OCI-LY7 (cell line): Measurements from ENCODE around the gene ZDHHC11B. TPM values are rescaled to one million over a fixed set of nuclear protein-coding genes. Genes with fewer than 3 reads are reported as not detected.
A peak's percentile ranks its signal among the peaks of the same experiment; 100 is the strongest.
"Not testable (repeated sequence)": the region's sequence is repeated elsewhere in the genome, so short reads cannot be mapped to it uniquely, and the experiment has no call there.

ENCODE experiments used
- BruUV-seq: library from RNA; stranded (reverse); fragments of 400-500 nt; replicated peaks from 2 replicates; lab custom pipeline; 2021; lab: Mats Ljungman, UMichigan
- CTCF ChIA-PET: fragments of 300-600 bp; sonication (Branson Sonifier 250); formaldehyde crosslinking; loops from one replicate; lab custom pipeline; 2022; ENCODE audit warnings: antibody characterized with exemption; ENCODE audit not compliant: unreplicated experiment; lab: Charles Lee
- POLR2A ChIA-PET: fragments of 300-600 bp; sonication (Branson Sonifier 250); formaldehyde crosslinking; loops from one replicate; lab custom pipeline; 2022; ENCODE audit warnings: antibody characterized with exemption; lab: Charles Lee
- DNase-seq: peaks from one replicate; pipeline ENCODE4 v3.0.0-alpha.2; 2015; ENCODE audit warnings: low spot score
- H2AFZ ChIP-seq: fragments of 200-600 bp; sonication (generic), shearing (Covaris generic); 2 replicates; pipeline ENCODE4 v1.6.1; 2014; ENCODE audit warnings: mild to moderate bottlenecking, antibody characterized with exemption, low read length, moderate library complexity
- H3K27ac ChIP-seq: fragments of 200-600 bp; sonication (generic); 2 replicates; pipeline ENCODE4 v1.5.1; 2014; ENCODE audit warnings: mixed run types, low read depth, mild to moderate bottlenecking, moderate library complexity, low read length, inconsistent platforms; ENCODE audit not compliant: poor library complexity, severe bottlenecking
- H3K36me3 ChIP-seq: fragments of 200-600 bp; sonication (generic); 2 replicates; pipeline ENCODE4 v1.6.1; 2014; ENCODE audit warnings: mild to moderate bottlenecking, antibody characterized with exemption, low read length, moderate library complexity, mixed read lengths; ENCODE audit not compliant: insufficient read depth
- H3K4me1 ChIP-seq: fragments of 200-600 bp; sonication (generic); 2 replicates; pipeline ENCODE4 v1.5.1; 2014; ENCODE audit warnings: mild to moderate bottlenecking, low read length; ENCODE audit not compliant: insufficient read depth, poor library complexity, severe bottlenecking
- H3K4me2 ChIP-seq: fragments of 200-600 bp; sonication (generic); 2 replicates; pipeline ENCODE4 v1.6.1; 2014; ENCODE audit warnings: mild to moderate bottlenecking, low read length
- H3K4me3 ChIP-seq: fragments of 200-600 bp; sonication (generic); 2 replicates; pipeline ENCODE4 v1.5.1; 2014; ENCODE audit warnings: mild to moderate bottlenecking, low read depth, low read length; ENCODE audit not compliant: poor library complexity, severe bottlenecking
- H3K79me2 ChIP-seq: fragments of 200-600 bp; sonication (generic); 2 replicates; pipeline ENCODE4 v1.6.1; 2016; ENCODE audit warnings: low read depth, mild to moderate bottlenecking, low read length, moderate library complexity, mixed read lengths; ENCODE audit not compliant: insufficient read depth
- H3K9me2 ChIP-seq: fragments of 200-600 bp; sonication (generic); 2 replicates; pipeline ENCODE4 v1.6.1; 2016; ENCODE audit warnings: mild to moderate bottlenecking, low read length, mixed read lengths; ENCODE audit not compliant: insufficient read depth
- H3K9me3 ChIP-seq: fragments of 200-600 bp; sonication (generic); 2 replicates; pipeline ENCODE4 v1.6.1; 2014; ENCODE audit warnings: mild to moderate bottlenecking, mixed run types, low read length, mixed read lengths
- H4K20me1 ChIP-seq: fragments of 200-600 bp; sonication (generic); 2 replicates; pipeline ENCODE4 v1.6.1; 2014; ENCODE audit warnings: mild to moderate bottlenecking, antibody characterized with exemption, low read length, moderate library complexity, mixed read lengths; ENCODE audit not compliant: insufficient read depth
- EZH2phosphoT487 ChIP-seq: fragments of 200-600 bp; sonication (generic); IDR thresholded peaks from 2 replicates; pipeline ENCODE4 v1.6.1; 2018; ENCODE audit warnings: low read depth, borderline replicate concordance, mild to moderate bottlenecking, mixed run types, antibody characterized with exemption, low read length, moderate library complexity, mixed read lengths
- intact Hi-C: fragments of 100-400 bp; cut with micrococcal nuclease; formaldehyde crosslinking; loops from one replicate; pipeline ENCODE4 v1.10.0; 2022; ENCODE audit not compliant: unreplicated experiment
- total RNA-seq, 2 experiments: library from RNA; depleted of rRNA in 1 of 2; stranded (reverse); fragments of >200 nt in 1 of 2; shearing (Covaris generic) in 1 of 2; gene quantifications; 2 replicates each; pipeline ENCODE4 v1.2.3, GENCODE V29; 2014 to 2022
- TF ChIP-seq, protein P1 (sequence below): fragments of 200-600 bp; sonication (generic); conservative IDR thresholded peaks from 2 replicates; pipeline ENCODE4 v1.5.1; 2014; ENCODE audit warnings: mild to moderate bottlenecking, antibody characterized with exemption, low read length, moderate library complexity, mixed read lengths

ZDHHC11B gene
- total RNA-seq, 2 experiments from 2014 or later: 0.29 TPM; not detected in 1

DNA sequence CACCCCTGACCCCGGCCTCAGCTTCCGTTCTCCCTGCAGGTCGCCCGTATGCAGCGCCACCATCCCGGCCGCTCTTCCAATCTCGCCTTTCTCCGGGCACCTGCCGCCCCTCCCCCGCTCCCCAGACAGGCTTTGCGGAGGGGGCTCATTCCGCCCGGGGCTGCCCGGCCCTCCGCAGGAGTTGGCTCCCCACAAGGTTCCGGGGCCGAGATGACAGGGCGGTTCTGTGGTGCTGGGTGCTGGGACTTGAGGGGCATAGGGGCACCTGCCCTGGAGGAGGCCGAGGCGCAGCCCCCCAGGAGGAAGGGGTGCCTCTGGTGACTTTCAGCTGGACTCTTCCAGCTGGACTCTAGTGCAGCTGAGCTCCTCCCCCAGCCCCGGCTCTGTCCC, 90.5 kb downstream of the ZDHHC11B start:
- H3K4me3 ChIP-seq, H3K36me3 ChIP-seq, H4K20me1 ChIP-seq, H2AFZ ChIP-seq, H3K79me2 ChIP-seq, H3K4me1 ChIP-seq, DNase-seq, H3K4me2 ChIP-seq, intact Hi-C loops, H3K9me3 ChIP-seq, H3K9me2 ChIP-seq, BruUV-seq, CTCF ChIA-PET, POLR2A ChIA-PET, H3K27ac ChIP-seq: not testable (repeated sequence)

DNA sequence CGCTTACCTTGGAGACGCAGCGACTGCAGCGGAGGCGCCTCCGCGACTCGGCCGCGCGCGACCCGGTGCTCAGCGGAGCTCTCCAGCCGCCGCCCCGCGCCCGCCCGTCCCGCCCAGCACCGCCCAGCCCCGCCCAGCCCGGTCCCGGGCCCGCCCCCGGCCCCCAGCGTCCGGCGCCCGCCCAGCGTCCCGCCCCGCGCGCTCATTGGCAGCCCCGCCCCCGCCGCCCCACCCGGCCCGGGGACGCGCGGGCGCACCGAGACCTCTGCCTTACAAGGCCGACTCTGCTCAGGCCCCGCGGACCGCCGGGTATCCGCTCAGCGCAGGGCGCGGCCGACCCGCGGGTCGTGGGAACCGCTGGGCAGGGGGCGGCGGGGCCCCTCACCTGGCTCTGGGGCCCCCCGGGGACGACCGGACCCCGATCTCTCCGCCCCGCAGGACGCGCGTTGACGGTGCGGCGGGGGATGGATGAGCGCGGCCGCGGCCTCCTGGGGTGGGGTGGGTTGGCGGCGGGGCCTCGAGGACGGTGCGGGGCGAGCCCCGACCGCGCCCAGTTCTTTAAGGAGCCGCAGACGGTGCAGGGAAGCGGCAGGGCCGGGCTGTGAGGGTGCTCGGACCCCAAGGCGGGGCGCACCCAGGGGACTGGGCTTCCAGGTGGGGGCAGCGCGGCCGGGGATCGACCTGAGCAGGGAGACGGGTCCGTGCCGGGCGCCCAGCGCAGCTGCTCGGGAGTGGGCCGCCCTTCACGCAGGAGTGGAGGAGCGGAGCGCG, 91.1 kb downstream of the ZDHHC11B start, which contains the start of gene TPPP:
TPPP (minus strand) TSS at position 82 of the 771 bp plus-strand sequence. CDS start 15,292 bp downstream, outside the sequence.
- H3K9me2 ChIP-seq, H3K4me3 ChIP-seq, H3K36me3 ChIP-seq, H3K79me2 ChIP-seq, H3K4me1 ChIP-seq, H2AFZ ChIP-seq, H3K9me3 ChIP-seq, H4K20me1 ChIP-seq, intact Hi-C loops, CTCF ChIA-PET, BruUV-seq, H3K27ac ChIP-seq, POLR2A ChIA-PET, DNase-seq: not testable (repeated sequence)
- peak within 1 kb of the TSS; percentile 26; the same call in 1 of the 2 replicates for H3K4me2 ChIP-seq

DNA sequence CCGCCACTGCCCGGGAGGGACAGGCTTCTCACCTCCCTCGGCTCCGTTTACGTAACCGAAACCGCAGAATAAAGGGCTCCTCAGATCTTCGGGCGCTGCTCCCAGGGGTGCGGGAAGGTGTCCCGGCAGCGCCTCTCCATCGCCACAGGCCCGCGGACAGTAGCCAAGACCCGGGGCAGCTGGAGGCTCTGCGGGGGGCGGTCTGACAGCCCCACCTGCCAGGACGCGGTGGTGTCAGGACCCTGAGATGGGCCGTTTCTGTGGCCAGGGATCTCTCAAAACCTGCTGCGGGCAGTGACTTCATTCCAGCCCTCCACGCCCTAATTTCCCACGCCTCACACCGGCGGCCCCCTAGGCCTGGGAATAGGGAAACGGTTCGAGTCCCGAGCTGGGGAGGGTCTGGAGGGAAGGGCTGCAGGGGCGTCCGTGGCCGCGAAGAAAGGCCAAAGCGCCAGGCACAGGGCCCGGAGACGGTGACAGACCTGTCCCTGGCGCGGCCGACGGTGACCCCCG, 91.9 kb downstream of the ZDHHC11B start:
- H3K4me1 ChIP-seq, H3K36me3 ChIP-seq, H3K79me2 ChIP-seq, H3K4me3 ChIP-seq, BruUV-seq, CTCF ChIA-PET, H3K9me2 ChIP-seq, H2AFZ ChIP-seq, POLR2A ChIA-PET, H4K20me1 ChIP-seq, intact Hi-C loops, H3K27ac ChIP-seq, DNase-seq, H3K9me3 ChIP-seq: not testable (repeated sequence)
- peak overlapping the region; percentile 26; the same call in 1 of the 2 replicates for H3K4me2 ChIP-seq

GRCh38 chr5:691817-692528, 92.6 kb downstream of the ZDHHC11B start:
- no peaks in the 10 kb centered on the region for H3K36me3 ChIP-seq
- intact Hi-C loops: no loop called here
- H3K79me2 ChIP-seq: no peaks in the 10 kb centered on the region
- TF ChIP-seq, protein P1, sequence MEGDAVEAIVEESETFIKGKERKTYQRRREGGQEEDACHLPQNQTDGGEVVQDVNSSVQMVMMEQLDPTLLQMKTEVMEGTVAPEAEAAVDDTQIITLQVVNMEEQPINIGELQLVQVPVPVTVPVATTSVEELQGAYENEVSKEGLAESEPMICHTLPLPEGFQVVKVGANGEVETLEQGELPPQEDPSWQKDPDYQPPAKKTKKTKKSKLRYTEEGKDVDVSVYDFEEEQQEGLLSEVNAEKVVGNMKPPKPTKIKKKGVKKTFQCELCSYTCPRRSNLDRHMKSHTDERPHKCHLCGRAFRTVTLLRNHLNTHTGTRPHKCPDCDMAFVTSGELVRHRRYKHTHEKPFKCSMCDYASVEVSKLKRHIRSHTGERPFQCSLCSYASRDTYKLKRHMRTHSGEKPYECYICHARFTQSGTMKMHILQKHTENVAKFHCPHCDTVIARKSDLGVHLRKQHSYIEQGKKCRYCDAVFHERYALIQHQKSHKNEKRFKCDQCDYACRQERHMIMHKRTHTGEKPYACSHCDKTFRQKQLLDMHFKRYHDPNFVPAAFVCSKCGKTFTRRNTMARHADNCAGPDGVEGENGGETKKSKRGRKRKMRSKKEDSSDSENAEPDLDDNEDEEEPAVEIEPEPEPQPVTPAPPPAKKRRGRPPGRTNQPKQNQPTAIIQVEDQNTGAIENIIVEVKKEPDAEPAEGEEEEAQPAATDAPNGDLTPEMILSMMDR: no peak
- no peak for TF ChIP-seq EZH2phosphoT487
- ChIA-PET POLR2A (no interaction called here), CTCF (no interaction called here)
- DNase-seq: no peak
- no peaks in the 10 kb centered on the region for H3K9me3 ChIP-seq
- BruUV-seq: no TSS peak
- H3K27ac ChIP-seq: no peak overlapping the region
- H4K20me1 ChIP-seq: no peaks in the 10 kb centered on the region
- no peak overlapping the region for H3K4me3 ChIP-seq
- no peaks in the 10 kb centered on the region for H3K9me2 ChIP-seq
- no peak overlapping the region for H3K4me2 ChIP-seq
- no peaks in the 10 kb centered on the region for H3K4me1 ChIP-seq
- H2AFZ ChIP-seq: no peak overlapping the region

GRCh38 chr5:691049-691448, 93.5 kb downstream of the ZDHHC11B start:
- BruUV-seq, intact Hi-C loops, H4K20me1 ChIP-seq, H3K36me3 ChIP-seq, H3K4me1 ChIP-seq, DNase-seq, H3K27ac ChIP-seq, H3K9me3 ChIP-seq, H3K4me3 ChIP-seq, H2AFZ ChIP-seq, H3K79me2 ChIP-seq, H3K9me2 ChIP-seq, POLR2A ChIA-PET, CTCF ChIA-PET: not testable (repeated sequence)
- peak overlapping the region; percentile 26; the same call in 1 of the 2 replicates for H3K4me2 ChIP-seq
